Germinal center (tissue), 1 donor: ENCODE measurements around the gene GAPT.

ENCODE experiments used
- DNase-seq: peaks from one replicate; pipeline ENCODE4 v3.0.0; 2012; ENCODE audit warnings: mixed read lengths, low spot score

The GAPT gene

GRCh38 chr5:58460732-58461286 is 30.4 kb upstream of the GAPT start:
- peak; percentile 78 for DNase-seq

GRCh38 chr5:58462154-58462553 is 29.1 kb upstream of the GAPT start:
- DNase-seq = no peak

- DNase-seq = peak; percentile 30
These were observed 28.5 kb upstream of the GAPT start for GRCh38 chr5:58462623-58463230.

GRCh38 chr5:58466939-58467338 is 24.3 kb upstream of the GAPT start:
- no peak for DNase-seq

GRCh38 chr5:58469896-58470295 is 21.3 kb upstream of the GAPT start:
- no peak for DNase-seq

GRCh38 chr5:58475404-58475803 is 15.8 kb upstream of the GAPT start:
- no peak for DNase-seq

- no peak for DNase-seq
These were observed 13.4 kb upstream of the GAPT start for GRCh38 chr5:58477760-58478376.

- no peak for DNase-seq
These were observed 10.1 kb upstream of the GAPT start for GRCh38 chr5:58481066-58481676.

GRCh38 chr5:58481828-58482227 is 9.4 kb upstream of the GAPT start:
- DNase-seq = no peak

GRCh38 chr5:58482536-58482935 is 8.7 kb upstream of the GAPT start:
- no peak for DNase-seq

- no peak for DNase-seq
These were observed 6.7 kb upstream of the GAPT start for GRCh38 chr5:58484505-58484904.

- no peak for DNase-seq
These were observed 4.9 kb upstream of the GAPT start for GRCh38 chr5:58486290-58486689.

GRCh38 chr5:58490402-58491050 is 709 bp upstream of the GAPT start:
- peak; percentile 14 for DNase-seq

GRCh38 chr5:58493141-58493540 is 1.9 kb downstream of the GAPT start:
- no peak for DNase-seq

GRCh38 chr5:58496488-58496887 is 5.3 kb downstream of the GAPT start:
- DNase-seq = no peak

GRCh38 chr5:58497386-58497785 is 6.2 kb downstream of the GAPT start:
- no peak for DNase-seq

GRCh38 chr5:58497921-58498320 is 6.7 kb downstream of the GAPT start:
- no peak for DNase-seq

- no peak for DNase-seq
These were observed 7.2 kb downstream of the GAPT start for GRCh38 chr5:58498340-58498942.

GRCh38 chr5:58499231-58499630 is 8.0 kb downstream of the GAPT start:
- no peak for DNase-seq

GRCh38 chr5:58499941-58500340 is 8.7 kb downstream of the GAPT start:
- DNase-seq = no peak

GRCh38 chr5:58501778-58502417 is 10.7 kb downstream of the GAPT start:
- DNase-seq = no peak
